ENCODE data around the gene PCNX1.

DNA sequence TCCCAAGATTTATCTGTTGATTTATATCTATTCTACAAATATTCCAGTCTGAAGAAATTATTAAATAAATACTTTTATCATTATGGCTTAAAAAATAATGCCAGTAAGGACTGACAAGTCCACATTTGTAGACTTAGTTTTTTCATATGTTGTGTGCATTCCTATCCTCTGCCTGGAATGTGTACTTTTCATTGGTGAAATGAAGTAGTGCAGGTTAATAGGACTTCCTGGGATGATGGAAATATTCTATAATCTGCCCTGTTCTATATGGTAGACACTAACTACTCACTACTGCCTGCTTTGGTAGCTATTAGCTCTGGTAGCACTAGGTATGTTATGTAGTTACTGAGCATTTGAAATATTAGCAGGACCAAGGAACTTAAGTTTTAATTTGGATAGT lies 86.7 kb downstream of the PCNX1 start:
- TF ChIP-seq POLR2AphosphoS5 (IDR thresholded peaks at IDR 0.05; ENCODE audit: low read depth), result no peak
- TF ChIP-seq, protein P1, sequence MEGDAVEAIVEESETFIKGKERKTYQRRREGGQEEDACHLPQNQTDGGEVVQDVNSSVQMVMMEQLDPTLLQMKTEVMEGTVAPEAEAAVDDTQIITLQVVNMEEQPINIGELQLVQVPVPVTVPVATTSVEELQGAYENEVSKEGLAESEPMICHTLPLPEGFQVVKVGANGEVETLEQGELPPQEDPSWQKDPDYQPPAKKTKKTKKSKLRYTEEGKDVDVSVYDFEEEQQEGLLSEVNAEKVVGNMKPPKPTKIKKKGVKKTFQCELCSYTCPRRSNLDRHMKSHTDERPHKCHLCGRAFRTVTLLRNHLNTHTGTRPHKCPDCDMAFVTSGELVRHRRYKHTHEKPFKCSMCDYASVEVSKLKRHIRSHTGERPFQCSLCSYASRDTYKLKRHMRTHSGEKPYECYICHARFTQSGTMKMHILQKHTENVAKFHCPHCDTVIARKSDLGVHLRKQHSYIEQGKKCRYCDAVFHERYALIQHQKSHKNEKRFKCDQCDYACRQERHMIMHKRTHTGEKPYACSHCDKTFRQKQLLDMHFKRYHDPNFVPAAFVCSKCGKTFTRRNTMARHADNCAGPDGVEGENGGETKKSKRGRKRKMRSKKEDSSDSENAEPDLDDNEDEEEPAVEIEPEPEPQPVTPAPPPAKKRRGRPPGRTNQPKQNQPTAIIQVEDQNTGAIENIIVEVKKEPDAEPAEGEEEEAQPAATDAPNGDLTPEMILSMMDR (IDR thresholded peaks at IDR 0.05; ENCODE audit: insufficient read depth, low read length), result no peak
- TF ChIP-seq, protein P2, sequence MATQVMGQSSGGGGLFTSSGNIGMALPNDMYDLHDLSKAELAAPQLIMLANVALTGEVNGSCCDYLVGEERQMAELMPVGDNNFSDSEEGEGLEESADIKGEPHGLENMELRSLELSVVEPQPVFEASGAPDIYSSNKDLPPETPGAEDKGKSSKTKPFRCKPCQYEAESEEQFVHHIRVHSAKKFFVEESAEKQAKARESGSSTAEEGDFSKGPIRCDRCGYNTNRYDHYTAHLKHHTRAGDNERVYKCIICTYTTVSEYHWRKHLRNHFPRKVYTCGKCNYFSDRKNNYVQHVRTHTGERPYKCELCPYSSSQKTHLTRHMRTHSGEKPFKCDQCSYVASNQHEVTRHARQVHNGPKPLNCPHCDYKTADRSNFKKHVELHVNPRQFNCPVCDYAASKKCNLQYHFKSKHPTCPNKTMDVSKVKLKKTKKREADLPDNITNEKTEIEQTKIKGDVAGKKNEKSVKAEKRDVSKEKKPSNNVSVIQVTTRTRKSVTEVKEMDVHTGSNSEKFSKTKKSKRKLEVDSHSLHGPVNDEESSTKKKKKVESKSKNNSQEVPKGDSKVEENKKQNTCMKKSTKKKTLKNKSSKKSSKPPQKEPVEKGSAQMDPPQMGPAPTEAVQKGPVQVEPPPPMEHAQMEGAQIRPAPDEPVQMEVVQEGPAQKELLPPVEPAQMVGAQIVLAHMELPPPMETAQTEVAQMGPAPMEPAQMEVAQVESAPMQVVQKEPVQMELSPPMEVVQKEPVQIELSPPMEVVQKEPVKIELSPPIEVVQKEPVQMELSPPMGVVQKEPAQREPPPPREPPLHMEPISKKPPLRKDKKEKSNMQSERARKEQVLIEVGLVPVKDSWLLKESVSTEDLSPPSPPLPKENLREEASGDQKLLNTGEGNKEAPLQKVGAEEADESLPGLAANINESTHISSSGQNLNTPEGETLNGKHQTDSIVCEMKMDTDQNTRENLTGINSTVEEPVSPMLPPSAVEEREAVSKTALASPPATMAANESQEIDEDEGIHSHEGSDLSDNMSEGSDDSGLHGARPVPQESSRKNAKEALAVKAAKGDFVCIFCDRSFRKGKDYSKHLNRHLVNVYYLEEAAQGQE (IDR thresholded peaks at IDR 0.05; ENCODE audit: insufficient replicate concordance, low read depth), result no peak
